Right lobe of liver (tissue), 4 donors: Measurements from ENCODE around the gene KCNIP3.

ENCODE experiments used
- CTCF ChIP-seq, 4 donors: fragments of 200-600 bp in 3 of 4; fragments of 450-650 bp in 1 of 4; IDR thresholded peaks; one replicate each; pipeline versions ENCODE4 v1.5.1 to v1.8.0; 2016 to 2022; ENCODE audit warnings: antibody characterized with exemption in 4 of 4, mild to moderate bottlenecking in 2 of 4
- POLR2A ChIP-seq: fragments of 450-650 bp; IDR thresholded peaks from one replicate; pipeline ENCODE4 v1.6.1; 2017; ENCODE audit warnings: antibody characterized with exemption, mild to moderate bottlenecking
- donor health status: DM: no; HTN: no; CAD: no.
- donor health status: DM: no; HTN: no; CAD: no.
- donor health status: DM: no; HTN: yes; CAD: no.

- TF ChIP-seq CTCF (IDR thresholded peaks at IDR 0.05): no peak
- TF ChIP-seq POLR2A: no peak
Observed at GRCh38 chr2:95392730-95393455, 95.7 kb downstream of the KCNIP3 start.
